K562 (cell line): ENCODE measurements around the gene SLC11A1. TPM values are rescaled to one million over a fixed set of nuclear protein-coding genes. Genes with fewer than 3 reads are reported as not detected.

ENCODE experiments used
- ATAC-seq: fragments of 200-7000 bp; cut with Tn5 transposase; 3 replicates; pipeline ENCODE4 v1.9.1; 2020; ENCODE audit warnings: moderate library complexity
- BruUV-seq: library from RNA; stranded (reverse); fragments of 400-500 nt; replicated peaks from 2 replicates; lab custom pipeline; 2021; lab: Mats Ljungman, UMichigan
- CTCF ChIA-PET: fragments of 300-600 bp; formaldehyde crosslinking; extraction: SDS; loops from one replicate; lab custom pipeline; 2021; ENCODE audit warnings: low intra/inter-chr PET ratio; lab: Yijun Ruan, JAX
- POLR2A ChIA-PET: fragments of 300-600, 350-650 bp; sonication (Branson Sonifier 250); formaldehyde crosslinking; extraction: SDS; loops from one replicate; lab custom pipeline; 2021; ENCODE audit warnings: antibody characterized with exemption, inconsistent platforms; lab: Yijun Ruan, JAX
- DNase-seq, 4 experiments: peaks; one replicate each; pipeline versions ENCODE4 v3.0.0 to v3.0.0-alpha.2; 2011 to 2018; ENCODE audit warnings: low spot score in 3 of 4, mixed read lengths in 3 of 4; ENCODE audit errors: extremely low read depth in 1 of 4
- FAIRE-seq: peaks from 2 replicates; lab custom pipeline; 2011; peaks lifted over from hg19 to GRCh38; lab: Jason Lieb, UNC
- H2AFZ ChIP-seq: 2 replicates; pipeline ENCODE4 v1.6.0; 2011; ENCODE audit warnings: low read depth, low read length, control low read depth, inconsistent platforms
- H3K27ac ChIP-seq: fragments of 200-600 bp; 3 replicates; pipeline ENCODE4 v1.8.0; 2011; ENCODE audit warnings: low read depth, mild to moderate bottlenecking, control low read depth, inconsistent platforms, low read length, moderate library complexity, mixed read lengths; ENCODE audit errors: extremely low read depth
- H3K27me3 ChIP-seq, 2 experiments: fragments of 300-600 bp in 1 of 2; 2 replicates in 1 of 2; 3 replicates in 1 of 2; pipeline versions ENCODE4 v1.6.0 to v1.8.0; 2011; ENCODE audit warnings: inconsistent platforms in 2 of 2, low read length in 2 of 2, mild to moderate bottlenecking in 1 of 2, mixed read lengths in 1 of 2, moderate library complexity in 1 of 2; ENCODE audit not compliant: control insufficient read depth in 2 of 2, insufficient read depth in 2 of 2
- H3K36me3 ChIP-seq: fragments of 300-600 bp; 3 replicates; pipeline ENCODE4 v1.8.0; 2011; ENCODE audit warnings: mild to moderate bottlenecking, low read length, inconsistent platforms; ENCODE audit not compliant: control insufficient read depth, insufficient read depth
- H3K4me1 ChIP-seq, 2 experiments: fragments of 200-600 bp in 1 of 2; replicated peaks in 1 of 2; 2 replicates in 1 of 2; 3 replicates in 1 of 2; pipeline versions ENCODE4 v1.5.1 to v1.8.0; 2011; ENCODE audit warnings: inconsistent platforms in 2 of 2, low read length in 2 of 2, mild to moderate bottlenecking in 1 of 2, mixed read lengths in 1 of 2, moderate library complexity in 1 of 2; ENCODE audit not compliant: control insufficient read depth in 2 of 2, insufficient read depth in 2 of 2
- H3K4me2 ChIP-seq: 2 replicates; pipeline ENCODE4 v1.6.1; 2011; ENCODE audit warnings: low read length, control low read depth, inconsistent platforms, mixed read lengths; ENCODE audit not compliant: insufficient read depth
- H3K4me3 ChIP-seq: fragments of 200-600 bp; sonication (generic), shearing (Covaris generic); 2 replicates; pipeline ENCODE4 v1.5.1; 2016; ENCODE audit warnings: control low read depth, inconsistent platforms
- H3K79me2 ChIP-seq: fragments of 200-600 bp; 3 replicates; pipeline ENCODE4 v1.8.0; 2011; ENCODE audit warnings: low read length, inconsistent platforms; ENCODE audit not compliant: control insufficient read depth, insufficient read depth
- H3K9ac ChIP-seq, 2 experiments: 2 replicates each; pipeline versions ENCODE4 v1.6.0 to v1.6.1; 2011; ENCODE audit warnings: low read depth in 2 of 2, low read length in 2 of 2, control low read depth in 1 of 2, inconsistent platforms in 1 of 2, mild to moderate bottlenecking in 1 of 2, mixed read lengths in 1 of 2; ENCODE audit not compliant: insufficient read depth in 1 of 2
- H3K9me1 ChIP-seq: one replicate; pipeline ENCODE4 v1.6.0; 2011; ENCODE audit warnings: inconsistent platforms, mild to moderate bottlenecking, low read length, moderate library complexity; ENCODE audit not compliant: control insufficient read depth, insufficient read depth
- H3K9me3 ChIP-seq: replicated peaks from 2 replicates; pipeline ENCODE4 v1.5.1; 2011; ENCODE audit warnings: low read depth, low read length, inconsistent platforms; ENCODE audit not compliant: control insufficient read depth, insufficient read depth
- H4K20me1 ChIP-seq: replicated peaks from 2 replicates; pipeline ENCODE4 v1.6.1; 2011; ENCODE audit warnings: low read length, inconsistent platforms, mixed read lengths; ENCODE audit not compliant: control insufficient read depth, insufficient read depth
- GATAD2A ChIP-seq: fragments of 450-650 bp; IDR thresholded peaks from 2 replicates; pipeline ENCODE4 v1.6.1; 2017
- PYGO2 ChIP-seq: fragments of 450-650 bp; IDR thresholded peaks from 2 replicates; pipeline ENCODE4 v1.6.1; 2016; ENCODE audit warnings: mild to moderate bottlenecking, missing genetic modification characterization, moderate library complexity, missing compliant biosample characterization
- RB1 ChIP-seq: fragments of 450-650 bp; IDR thresholded peaks from 2 replicates; pipeline ENCODE4 v1.6.1; 2017; ENCODE audit warnings: low read depth, mild to moderate bottlenecking
- TSC22D4 ChIP-seq: fragments of 450-650 bp; IDR thresholded peaks from 2 replicates; pipeline ENCODE4 v1.6.1; 2016; ENCODE audit warnings: missing genetic modification characterization, missing biosample characterization, control low read depth
- WGBS: fragments of 100-300 bp; shearing (Covaris generic); methylation state at CpG from one replicate; pipeline ENCODE4 v1.1.6; 2016; ENCODE audit warnings: low coverage, mixed read lengths; ENCODE audit not compliant: insufficient coverage; ENCODE audit errors: missing lambda C conversion rate; 5-methylcytosine and 5-hydroxymethylcytosine counted together
- in situ Hi-C: fragments of 300-500 bp; cut with MboI; formaldehyde crosslinking; loops from 4 replicates; pipeline ENCODE4 v1.15.0; 2018; ENCODE audit warnings: inconsistent platforms, mixed read lengths
- intact Hi-C: fragments of 100-400 bp; cut with micrococcal nuclease; formaldehyde crosslinking; loops from 2 replicates; pipeline ENCODE4 v1.14.2; 2022
- polyA plus RNA-seq, 8 experiments: library from polyadenylated mRNA; depleted of rRNA in 4 of 8; stranded (reverse) in 5 of 8; unstranded in 3 of 8; fragments of >200 nt; fragmentation: Nextera tagmentation in 2 of 8; fragmentation: Illumina TruSeq in 1 of 8; extraction: Ambion mirVana in 2 of 8; extraction: Trizol in 1 of 8; gene quantifications; 2 replicates each; pipeline versions ENCODE4 v1.2.1 to v1.2.3, GENCODE V29; 2011 to 2014; ENCODE audit warnings: inconsistent platforms in 1 of 8, missing spikeins in 1 of 8
- total RNA-seq, 7 experiments: library from RNA; depleted of rRNA in 6 of 7; stranded (reverse); fragments of >200 nt in 6 of 7; fragmentation: Illumina TruSeq in 2 of 7; extraction: Trizol in 2 of 7; gene quantifications; 2 replicates each; pipeline versions ENCODE4 v1.2.1 to v1.2.3, GENCODE V29; 2011 to 2021; ENCODE audit warnings: low replicate concordance in 1 of 7
- TF ChIP-seq, protein P1 (sequence below), 3 experiments: fragments of 200-800 bp in 1 of 3; sonication (Bioruptor generic) in 1 of 3; sonication (generic) in 1 of 3; formaldehyde crosslinking in 1 of 3; IDR thresholded peaks; 2 replicates each; pipeline versions ENCODE4 v1.6.1 to v1.8.0; 2016 to 2022; ENCODE audit warnings: mild to moderate bottlenecking in 2 of 3, missing compliant biosample characterization in 2 of 3, missing genetic modification characterization in 2 of 3, missing genetic modification reagents in 1 of 3
- TF ChIP-seq, protein P2 (sequence below): fragments of 250-450 bp; sonication (Bioruptor Pico); IDR thresholded peaks from 2 replicates; pipeline ENCODE4 v1.6.1; 2021; ENCODE audit warnings: mild to moderate bottlenecking

SLC11A1 gene
- total and polyA plus RNA-seq, 9 of the 15 experiments (the other 6 are each of a cell fraction or from before 2014, with no cell fraction given): 0.35 to 1.6 (median 0.65) TPM

DNA sequence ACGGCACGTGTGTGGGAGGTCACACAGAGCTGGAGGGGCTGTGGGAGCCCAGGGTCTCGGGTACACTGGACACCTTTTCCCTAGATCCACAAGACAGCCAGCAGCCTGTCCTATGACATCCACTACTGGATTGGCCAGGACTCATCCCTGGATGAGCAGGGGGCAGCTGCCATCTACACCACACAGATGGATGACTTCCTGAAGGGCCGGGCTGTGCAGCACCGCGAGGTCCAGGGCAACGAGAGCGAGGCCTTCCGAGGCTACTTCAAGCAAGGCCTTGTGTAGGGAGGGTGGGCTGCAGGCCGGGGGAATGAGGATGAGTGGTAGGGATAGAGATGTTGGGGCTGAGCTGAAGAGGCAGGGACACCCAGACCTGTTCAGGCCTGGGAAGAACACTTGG is 43.5 kb downstream of the SLC11A1 start:
- ChIA-PET CTCF (no interaction called here), POLR2A (no interaction called here)
- no peaks in the 10 kb centered on the region for H3K36me3 ChIP-seq

More for the DNA sequence above, 43.5 kb downstream of the SLC11A1 start:
- Histone ChIP-seq H4K20me1 (no peaks in the 10 kb centered on the region), H3K9me3 (no peaks in the 10 kb centered on the region), H2AFZ (no peak overlapping the region), H3K4me3 (no peak overlapping the region), H3K27ac (no peak overlapping the region), H3K9me1 (no peaks in the 10 kb centered on the region), H3K4me1 (peaks cover 31 to 63% of the 10 kb centered on the region in 2 experiments), H3K9ac (peak overlapping the region in 1 of 2 experiments; percentile 58; a peak in 1 of 4 replicates), H3K4me2 (no peak overlapping the region), H3K79me2 (no peaks in the 10 kb centered on the region), H3K27me3 (no peaks in the 10 kb centered on the region)
- DNase-seq: no peak
- 75% methylated on average over 9 of the region's 10 CpGs for WGBS
- no TSS peak for BruUV-seq
- no peak for FAIRE-seq
- in situ Hi-C loops: no loop called here
- intact Hi-C loops: no loop called here
- TF ChIP-seq TSC22D4: no peak
- no peak for TF ChIP-seq PYGO2 (tag)
- TF ChIP-seq RB1: no peak
- TF ChIP-seq, protein P1, sequence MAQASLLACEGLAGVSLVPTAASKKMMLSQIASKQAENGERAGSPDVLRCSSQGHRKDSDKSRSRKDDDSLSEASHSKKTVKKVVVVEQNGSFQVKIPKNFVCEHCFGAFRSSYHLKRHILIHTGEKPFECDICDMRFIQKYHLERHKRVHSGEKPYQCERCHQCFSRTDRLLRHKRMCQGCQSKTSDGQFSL (CRISPR knock-in tag; IDR thresholded peaks at IDR 0.05): no peak
- TF ChIP-seq, protein P1 (tag; IDR thresholded peaks at IDR 0.05): no peak
- TF ChIP-seq, protein P2, sequence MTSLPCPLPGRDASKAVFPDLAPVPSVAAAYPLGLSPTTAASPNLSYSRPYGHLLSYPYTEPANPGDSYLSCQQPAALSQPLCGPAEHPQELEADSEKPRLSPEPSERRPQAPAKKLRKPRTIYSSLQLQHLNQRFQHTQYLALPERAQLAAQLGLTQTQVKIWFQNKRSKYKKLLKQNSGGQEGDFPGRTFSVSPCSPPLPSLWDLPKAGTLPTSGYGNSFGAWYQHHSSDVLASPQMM (CRISPR knock-in tag): no peak
- no peak for TF ChIP-seq GATAD2A
- no peak for ATAC-seq
